Activated CD4-positive, alpha-beta T cell treated with anti-CD3 and anti-CD28 coated beads, Interleukin-2, amount 10 ng/mL, durations not matched to agents 7 days and 5 days (primary cell): ENCODE measurements around the gene UBL7. TPM values are rescaled to one million over a fixed set of nuclear protein-coding genes. Genes with fewer than 3 reads are reported as not detected.

Experiments used
- CTCF ChIA-PET: fragments of 350-600 bp; sonication (Branson Sonifier 250); formaldehyde crosslinking; loops from one replicate; lab custom pipeline; 2021; ENCODE audit warnings: antibody characterized with exemption; lab: Charles Lee
- POLR2A ChIA-PET: fragments of 350-600 bp; sonication (Branson Sonifier 250); formaldehyde crosslinking; loops from one replicate; lab custom pipeline; 2021; ENCODE audit warnings: antibody characterized with exemption; lab: Charles Lee
- DNase-seq: peaks from one replicate; pipeline ENCODE4 v3.0.0-alpha.2; 2020
- H3K27ac Mint-ChIP-seq: one replicate; pipeline ENCODE4 v1.8.0; 2021; ENCODE audit warnings: mild to moderate bottlenecking, moderate library complexity, mixed read lengths
- H3K27me3 Mint-ChIP-seq: one replicate; pipeline ENCODE4 v1.8.0; 2021; ENCODE audit warnings: mixed read lengths
- H3K36me3 Mint-ChIP-seq: one replicate; pipeline ENCODE4 v1.8.0; 2021; ENCODE audit warnings: low read depth, mixed read lengths
- H3K4me1 Mint-ChIP-seq: one replicate; pipeline ENCODE4 v1.8.0; 2021; ENCODE audit warnings: mixed read lengths
- H3K4me3 Mint-ChIP-seq: one replicate; pipeline ENCODE4 v1.8.0; 2021; ENCODE audit warnings: mild to moderate bottlenecking, moderate library complexity, mixed read lengths
- H3K9me3 Mint-ChIP-seq: one replicate; pipeline ENCODE4 v1.8.0; 2021; ENCODE audit warnings: mixed read lengths
- total RNA-seq, 2 experiments: library from RNA; stranded (reverse); gene quantifications; one replicate each; pipeline ENCODE4 v1.2.3, GENCODE V29; 2021

Gene UBL7
- total RNA-seq, 2 experiments from 2014 or later: 52.2 to 53.7 TPM

GRCh38 chr15:74445816-74446763 is 14.9 kb downstream of the UBL7 start:
- Mint-ChIP-seq H3K4me3 (no peak overlapping the region), H3K9me3 (no peaks in the 10 kb centered on the region), H3K27ac (no peak overlapping the region), H3K36me3 (peaks cover 22% of the 10 kb centered on the region), H3K27me3 (no peaks in the 10 kb centered on the region), H3K4me1 (peaks cover 3% of the 10 kb centered on the region)
- POLR2A ChIA-PET: no interaction called here
- CTCF ChIA-PET: interaction anchor here (0.8 to 1.9 kb wide), 7 partner anchors 9 to 71 kb away, joined by 3 to 6 read pairs (median 3); partner anchors contain the start of gene UBL7
- DNase-seq: no peak

- Mint-ChIP-seq H3K4me1 (peaks cover 3% of the 10 kb centered on the region), H3K9me3 (no peaks in the 10 kb centered on the region), H3K36me3 (peaks cover 18% of the 10 kb centered on the region), H3K27me3 (no peaks in the 10 kb centered on the region), H3K27ac (no peak overlapping the region), H3K4me3 (no peak overlapping the region)
- ChIA-PET CTCF (interaction anchor here (0.6 to 11.4 kb wide), 4 partner anchors 9 to 326 kb away, joined by 3 to 120 read pairs (median 6); no protein-coding TSS in a partner anchor), POLR2A (no interaction called here)
- no peak for DNase-seq
Measured at GRCh38 chr15:74444106-74445062, 16.6 kb downstream of the UBL7 start.

GRCh38 chr15:74443100-74443909 is 17.7 kb downstream of the UBL7 start:
- no peaks in the 10 kb centered on the region for H3K9me3 Mint-ChIP-seq
- no peaks in the 10 kb centered on the region for H3K27me3 Mint-ChIP-seq
- no peak overlapping the region for H3K27ac Mint-ChIP-seq
- H3K4me3 Mint-ChIP-seq: no peak overlapping the region
- peaks cover 10% of the 10 kb centered on the region for H3K4me1 Mint-ChIP-seq
- H3K36me3 Mint-ChIP-seq: peaks cover 16% of the 10 kb centered on the region
- CTCF ChIA-PET: interaction anchor here (1.0 to 11.4 kb wide), 7 partner anchors 9 to 70 kb away, joined by 3 to 120 read pairs (median 5); partner anchors contain the start of genes SEMA7A and UBL7
- DNase-seq: no peak
- POLR2A ChIA-PET: no interaction called here

- Mint-ChIP-seq H3K36me3 (peaks cover 12% of the 10 kb centered on the region), H3K27ac (no peak overlapping the region), H3K9me3 (no peaks in the 10 kb centered on the region), H3K4me1 (peaks cover 11% of the 10 kb centered on the region), H3K4me3 (no peak overlapping the region), H3K27me3 (no peaks in the 10 kb centered on the region)
- CTCF ChIA-PET: interaction anchor here (1.0 to 11.4 kb wide), 7 partner anchors 8 to 69 kb away, joined by 3 to 120 read pairs (median 7); partner anchors contain the start of genes SEMA7A and UBL7
- POLR2A ChIA-PET: no interaction called here
- no peak for DNase-seq
Measured at GRCh38 chr15:74442604-74443003, 18.4 kb downstream of the UBL7 start.

- H3K9me3 Mint-ChIP-seq: no peaks in the 10 kb centered on the region
- ChIA-PET POLR2A (no interaction called here), CTCF (interaction anchor here (1.0 to 11.4 kb wide), 7 partner anchors 8 to 68 kb away, joined by 3 to 120 read pairs (median 7); partner anchors contain the start of genes SEMA7A and UBL7)
- DNase-seq: no peak
- H3K27ac Mint-ChIP-seq: no peak overlapping the region
- no peak overlapping the region for H3K4me3 Mint-ChIP-seq
- H3K27me3 Mint-ChIP-seq: no peaks in the 10 kb centered on the region
- H3K4me1 Mint-ChIP-seq: peaks cover 11% of the 10 kb centered on the region
- H3K36me3 Mint-ChIP-seq: peaks cover 12% of the 10 kb centered on the region
Measured at GRCh38 chr15:74442063-74442462, 18.9 kb downstream of the UBL7 start.

GRCh38 chr15:74441248-74441941 is 19.6 kb downstream of the UBL7 start:
- Mint-ChIP-seq H3K36me3 (peaks cover 7% of the 10 kb centered on the region), H3K4me1 (peaks cover 11% of the 10 kb centered on the region), H3K27ac (no peak overlapping the region), H3K9me3 (no peaks in the 10 kb centered on the region), H3K27me3 (no peaks in the 10 kb centered on the region), H3K4me3 (no peak overlapping the region)
- DNase-seq: no peak
- ChIA-PET POLR2A (no interaction called here), CTCF (interaction anchor here (1.1 to 11.4 kb wide), 5 partner anchors 9 to 68 kb away, joined by 3 to 120 read pairs (median 7); no protein-coding TSS in a partner anchor)

GRCh38 chr15:74438721-74439316 is 22.1 kb downstream of the UBL7 start:
- peak; percentile 82 for DNase-seq
- no peaks in the 10 kb centered on the region for H3K36me3 Mint-ChIP-seq
- POLR2A ChIA-PET: no interaction called here
- H3K4me1 Mint-ChIP-seq: peaks cover 28% of the 10 kb centered on the region
- CTCF ChIA-PET: interaction anchor here (0.7 to 11.4 kb wide), 21 partner anchors 10 to 467 kb away, joined by 3 to 120 read pairs (median 4); partner anchors contain the start of gene ARID3B
- no peaks in the 10 kb centered on the region for H3K27me3 Mint-ChIP-seq
- no peaks in the 10 kb centered on the region for H3K9me3 Mint-ChIP-seq
- no peak overlapping the region for H3K4me3 Mint-ChIP-seq
- no peak overlapping the region for H3K27ac Mint-ChIP-seq

- Mint-ChIP-seq H3K9me3 (no peaks in the 10 kb centered on the region), H3K36me3 (no peaks in the 10 kb centered on the region), H3K27ac (no peak overlapping the region), H3K4me1 (peaks cover 27% of the 10 kb centered on the region), H3K27me3 (no peaks in the 10 kb centered on the region), H3K4me3 (no peak overlapping the region)
- POLR2A ChIA-PET: no interaction called here
- CTCF ChIA-PET: interaction anchor here (0.7 to 11.4 kb wide), 16 partner anchors 9 to 473 kb away, joined by 3 to 120 read pairs (median 6); no protein-coding TSS in a partner anchor
- DNase-seq: no peak
Measured at GRCh38 chr15:74438206-74438605, 22.8 kb downstream of the UBL7 start.

GRCh38 chr15:74434263-74435136 is 26.5 kb downstream of the UBL7 start:
- Mint-ChIP-seq H3K27ac (peak overlapping the region; percentile 76), H3K27me3 (peaks cover 4% of the 10 kb centered on the region), H3K36me3 (no peaks in the 10 kb centered on the region), H3K4me1 (peaks cover 49% of the 10 kb centered on the region), H3K4me3 (peak overlapping the region; percentile 73), H3K9me3 (no peaks in the 10 kb centered on the region)
- ChIA-PET POLR2A (interaction anchor here (0.6 kb wide), 2 partner anchors 50 to 52 kb away, joined by 3 read pairs; no protein-coding TSS in a partner anchor), CTCF (interaction anchor here (0.6 to 11.4 kb wide), 8 partner anchors 8 to 1080 kb away, joined by 3 to 120 read pairs (median 4); no protein-coding TSS in a partner anchor)
- no peak for DNase-seq
